ENCODE measurements around the gene ASPG. TPM values are rescaled to one million over a fixed set of nuclear protein-coding genes. Genes with fewer than 3 reads are reported as not detected.

The ASPG gene
- total and polyA plus RNA-seq, 9 donors, result 0.37 to 2.5 (median 1.3) TPM

DNA sequence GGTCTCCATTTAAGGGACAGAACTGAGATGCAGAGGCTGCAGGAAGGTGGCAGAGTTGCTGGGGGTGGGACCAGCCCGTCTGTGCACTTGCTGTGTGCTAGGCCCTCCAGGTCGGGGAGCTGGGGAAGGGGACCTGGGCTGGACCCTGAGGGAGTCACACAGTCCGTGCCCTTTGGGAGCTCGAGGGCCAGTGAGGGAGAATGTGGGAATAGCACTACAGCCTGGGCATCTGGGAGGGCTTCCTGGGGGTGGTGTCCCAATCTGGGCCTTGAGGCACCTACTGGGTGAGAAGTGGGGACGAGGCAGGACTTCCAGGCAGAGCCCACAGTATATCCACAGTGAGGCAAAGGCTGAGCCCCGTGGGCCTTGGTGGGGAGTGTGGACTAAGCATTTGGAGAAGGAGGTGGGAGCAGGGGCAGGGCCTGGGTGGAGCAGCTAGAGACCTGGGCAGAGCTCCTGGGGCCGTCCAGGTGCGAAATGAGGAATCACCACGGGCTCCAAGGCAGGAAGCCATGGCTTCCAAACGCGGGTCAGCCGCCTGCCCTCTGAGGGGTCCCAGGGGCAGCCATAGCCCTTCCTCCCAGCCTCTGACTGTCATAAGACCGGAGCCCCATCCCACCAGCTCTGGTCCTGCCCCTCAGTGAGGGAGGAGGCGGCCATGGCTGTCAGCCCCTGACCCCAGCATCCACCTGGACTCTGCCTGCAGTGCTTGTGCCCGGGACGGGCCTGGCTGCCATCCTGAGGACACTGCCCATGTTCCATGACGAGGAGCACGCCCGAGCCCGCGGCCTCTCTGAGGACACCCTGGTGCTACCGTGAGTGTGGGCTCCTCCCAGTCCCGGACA lies 6.6 kb downstream of the ASPG start:
- Histone ChIP-seq H3K4me1 (ENCODE audit: control insufficient read depth, insufficient read depth, low read length) (peaks cover 31% of the 10 kb centered on the region), H3K9me3 (replicated peaks; ENCODE audit: control insufficient read depth, low read depth, low read length) (peaks cover 3% of the 10 kb centered on the region), H3K36me3 (ENCODE audit: control insufficient read depth, insufficient read depth, low read length) (no peaks in the 10 kb centered on the region), H3K27me3 (ENCODE audit: control insufficient read depth, insufficient read depth, low read length) (peaks cover 27% of the 10 kb centered on the region), H3K27ac (ENCODE audit: low read length) (no peak overlapping the region), H3K4me3 (ENCODE audit: low read length) (no peak overlapping the region)
- 76% methylated on average over 21 of the region's 23 CpGs for WGBS (ENCODE audit: insufficient coverage)
- no peak for DNase-seq

DNA sequence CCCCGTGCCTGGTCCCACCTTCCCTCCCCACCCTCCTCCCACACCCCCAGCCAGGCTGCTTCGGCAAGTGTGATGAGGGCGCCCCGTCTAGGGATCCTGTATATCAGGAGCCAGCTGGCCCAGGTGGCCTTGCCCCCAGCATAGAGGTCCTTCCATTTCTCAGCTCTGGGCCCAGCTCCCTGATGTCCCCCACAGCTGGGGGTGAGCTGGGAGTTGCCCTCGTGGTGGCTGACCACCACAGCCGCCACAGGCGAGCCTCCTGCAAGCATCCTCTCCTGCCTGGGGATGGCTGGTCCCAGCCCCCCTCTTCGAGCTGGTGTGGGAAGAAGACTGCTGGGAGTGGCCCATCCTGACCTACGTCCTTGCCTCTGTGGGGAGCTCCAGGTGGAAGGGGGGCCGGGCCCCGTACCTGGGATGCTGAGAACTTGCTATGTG lies 7.4 kb downstream of the ASPG start:
- Histone ChIP-seq H3K36me3 (ENCODE audit: control insufficient read depth, insufficient read depth, low read length) (no peaks in the 10 kb centered on the region), H3K27me3 (ENCODE audit: control insufficient read depth, insufficient read depth, low read length) (peaks cover 21% of the 10 kb centered on the region), H3K27ac (ENCODE audit: low read length) (no peak overlapping the region), H3K9me3 (replicated peaks; ENCODE audit: control insufficient read depth, low read depth, low read length) (peaks cover 3% of the 10 kb centered on the region), H3K4me1 (ENCODE audit: control insufficient read depth, insufficient read depth, low read length) (peaks cover 28% of the 10 kb centered on the region), H3K4me3 (ENCODE audit: low read length) (no peak overlapping the region)
- 57% methylated on average over 8 of the region's 11 CpGs for WGBS (ENCODE audit: insufficient coverage)
- no peak for DNase-seq

DNA sequence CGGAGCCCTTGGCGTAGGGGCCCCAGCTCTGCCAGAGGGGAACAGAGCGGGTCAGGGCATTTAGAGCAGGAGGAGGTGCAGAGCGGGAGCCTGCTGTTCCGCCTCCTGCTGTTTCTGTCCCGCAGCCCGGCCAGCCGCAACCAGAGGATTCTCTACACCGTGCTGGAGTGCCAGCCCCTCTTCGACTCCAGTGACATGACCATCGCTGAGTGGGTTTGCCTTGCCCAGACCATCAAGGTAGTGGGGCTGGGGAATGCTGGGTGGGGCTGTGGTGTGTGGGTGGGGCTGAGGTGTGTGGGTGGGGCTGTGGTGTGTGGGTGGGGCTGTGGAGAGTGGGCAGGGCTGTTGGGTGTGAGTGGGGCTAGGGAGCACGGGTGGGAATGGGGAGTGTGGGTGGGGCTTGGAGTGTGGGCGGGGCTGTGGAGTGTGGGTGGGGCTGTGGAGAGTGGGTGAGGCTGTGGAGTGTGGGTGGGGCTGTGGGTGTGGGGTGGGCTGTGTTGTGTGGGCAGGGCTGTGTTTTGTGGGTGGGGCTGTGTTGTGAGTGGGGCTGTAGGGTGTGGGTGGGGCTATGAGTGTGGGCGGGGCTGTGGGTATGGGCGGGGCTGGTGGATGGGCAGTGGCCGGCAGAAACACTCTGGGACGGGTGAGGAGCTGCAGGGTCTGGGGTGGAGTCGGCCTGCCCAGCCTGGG lies 8.0 kb downstream of the ASPG start:
- H3K27ac ChIP-seq (ENCODE audit: low read length), result no peak overlapping the region
- peaks cover 3% of the 10 kb centered on the region for H3K9me3 ChIP-seq (replicated peaks; ENCODE audit: control insufficient read depth, low read depth, low read length)
- H3K36me3 ChIP-seq (ENCODE audit: control insufficient read depth, insufficient read depth, low read length), result no peaks in the 10 kb centered on the region
- peaks cover 17% of the 10 kb centered on the region for H3K27me3 ChIP-seq (ENCODE audit: control insufficient read depth, insufficient read depth, low read length)
- WGBS (ENCODE audit: insufficient coverage), result 53% methylated on average over 15 of the region's 18 CpGs
- no peak for DNase-seq
- no peak overlapping the region for H3K4me3 ChIP-seq (ENCODE audit: low read length)
- peaks cover 24% of the 10 kb centered on the region for H3K4me1 ChIP-seq (ENCODE audit: control insufficient read depth, insufficient read depth, low read length)

DNA sequence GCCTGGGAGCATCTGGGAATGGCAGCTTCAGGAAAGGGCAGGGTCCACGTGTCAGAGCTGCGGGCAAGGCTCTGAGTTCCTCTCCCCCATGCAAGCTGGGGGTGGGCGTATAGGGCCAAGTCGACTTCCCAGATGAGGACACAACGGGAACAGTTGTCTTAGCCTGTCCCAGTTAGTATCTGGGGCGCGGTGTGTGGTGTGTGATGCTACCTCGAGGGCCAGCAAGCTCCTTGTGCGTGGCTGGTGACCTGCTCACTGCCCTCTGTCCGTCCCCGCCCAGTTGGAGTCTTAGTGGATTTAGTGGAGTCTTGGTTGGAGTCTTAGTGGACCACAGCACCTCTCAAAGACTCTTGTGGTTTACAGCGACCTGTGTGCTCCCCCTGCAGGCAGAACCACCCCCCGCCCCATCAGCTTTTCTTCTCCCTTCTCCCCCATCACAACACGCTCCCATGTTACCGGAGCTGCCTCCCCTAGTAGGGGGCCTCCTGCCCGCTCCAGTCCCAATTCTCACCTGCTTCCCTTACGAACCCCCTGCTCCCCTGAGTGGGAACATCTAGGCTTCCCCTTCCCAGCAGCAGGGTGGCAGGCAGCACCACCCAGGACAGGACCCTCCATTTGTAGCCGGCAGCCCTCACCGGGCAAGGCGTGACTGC lies 8.7 kb downstream of the ASPG start:
- H3K27me3 ChIP-seq (ENCODE audit: control insufficient read depth, insufficient read depth, low read length), result peaks cover 14% of the 10 kb centered on the region
- H3K4me3 ChIP-seq (ENCODE audit: low read length), result no peak overlapping the region
- peaks cover 30% of the 10 kb centered on the region for H3K4me1 ChIP-seq (ENCODE audit: control insufficient read depth, insufficient read depth, low read length)

DNA sequence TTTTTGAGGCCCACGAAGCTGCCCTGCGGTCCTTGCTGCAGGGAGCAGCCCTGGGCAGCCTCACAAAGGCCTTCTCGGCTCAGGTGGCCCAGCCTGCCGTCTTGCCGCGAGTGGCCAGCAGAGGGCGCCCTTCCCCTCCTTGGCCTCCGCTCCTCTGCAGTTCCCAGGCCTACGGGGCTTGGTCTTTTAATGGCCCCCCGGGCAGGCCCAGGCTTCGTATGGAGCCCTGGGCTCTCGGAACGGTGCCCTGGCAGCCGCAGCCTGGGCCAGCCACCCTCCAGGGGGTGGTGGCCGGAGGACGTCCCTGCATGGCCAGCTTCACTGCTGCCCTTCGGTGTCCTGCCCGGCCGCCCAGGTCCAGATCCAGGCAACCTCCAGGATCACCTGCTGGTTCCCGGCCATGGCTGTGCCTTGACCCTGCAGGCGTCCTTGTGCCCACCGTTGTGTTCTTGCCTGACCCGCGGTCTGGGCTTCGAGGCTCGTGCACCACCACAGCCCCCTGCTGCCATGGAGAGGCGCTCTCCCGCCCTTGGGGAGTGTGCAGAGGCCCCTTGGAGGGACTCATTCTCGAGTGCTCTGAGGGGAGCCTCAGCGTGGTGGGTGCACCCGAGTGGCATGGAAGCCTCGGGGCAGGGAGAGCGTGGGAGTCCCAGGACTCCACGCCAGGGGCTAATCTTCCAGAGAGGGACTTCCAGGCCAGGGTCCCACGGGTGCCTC lies 9.4 kb downstream of the ASPG start:
- WGBS (ENCODE audit: insufficient coverage), result 49% methylated on average over 32 of the region's 35 CpGs
- DNase-seq, result peak; percentile 31

More for the DNA sequence above, 8.7 kb downstream of the ASPG start:
- Histone ChIP-seq H3K9me3 (replicated peaks; ENCODE audit: control insufficient read depth, low read depth, low read length) (peaks cover 3% of the 10 kb centered on the region), H3K36me3 (ENCODE audit: control insufficient read depth, insufficient read depth, low read length) (no peaks in the 10 kb centered on the region), H3K27ac (ENCODE audit: low read length) (no peak overlapping the region)
- DNase-seq, result no peak
- WGBS (ENCODE audit: insufficient coverage), result 50% methylated on average over 16 of the region's 20 CpGs

DNA sequence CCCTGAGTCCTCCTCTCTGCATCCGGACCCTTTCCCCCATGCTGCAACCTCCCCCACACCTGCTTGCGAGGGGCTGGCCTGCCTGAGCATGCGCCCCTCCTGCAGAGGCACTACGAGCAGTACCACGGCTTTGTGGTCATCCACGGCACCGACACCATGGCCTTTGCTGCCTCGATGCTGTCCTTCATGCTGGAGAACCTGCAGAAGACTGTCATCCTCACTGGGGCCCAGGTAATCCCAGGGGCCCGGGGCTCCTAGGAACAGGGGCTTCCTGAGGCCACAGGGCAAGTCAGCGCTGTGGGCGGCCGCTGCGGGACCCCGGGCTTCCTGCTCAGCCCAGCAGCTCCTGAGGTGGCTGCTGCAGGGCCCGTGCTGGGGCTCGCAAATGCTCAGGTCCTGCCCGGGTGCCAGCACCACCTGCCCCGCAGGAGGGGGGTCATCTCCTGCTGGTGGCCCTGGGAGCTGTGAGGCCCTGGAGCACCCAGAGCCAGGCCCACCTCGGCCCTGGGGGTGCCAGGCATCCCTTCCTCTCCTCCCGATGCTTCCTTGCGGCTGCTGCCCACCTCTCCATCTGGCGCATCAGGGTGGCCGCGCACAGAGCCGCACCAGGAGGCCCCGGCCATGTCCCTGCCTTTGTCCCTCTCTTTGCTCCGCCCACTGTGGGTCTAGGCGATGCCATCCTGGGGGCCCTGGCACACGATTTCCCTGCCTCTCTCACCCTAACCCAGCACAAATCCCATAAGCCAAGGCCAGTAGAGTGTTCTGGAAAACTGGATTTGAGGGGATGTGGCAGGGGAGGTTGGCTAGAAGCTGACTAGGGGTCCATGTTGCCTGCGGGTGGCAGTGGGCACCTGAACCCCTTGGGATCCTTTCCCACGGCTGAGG lies 10.2 kb downstream of the ASPG start:
- no peak overlapping the region for H3K27ac ChIP-seq (ENCODE audit: low read length)
- no peak overlapping the region for H3K4me3 ChIP-seq (ENCODE audit: low read length)
- H3K27me3 ChIP-seq (ENCODE audit: control insufficient read depth, insufficient read depth, low read length), result peaks cover 11% of the 10 kb centered on the region
- H3K36me3 ChIP-seq (ENCODE audit: control insufficient read depth, insufficient read depth, low read length), result no peaks in the 10 kb centered on the region
- no peaks in the 10 kb centered on the region for H3K9me3 ChIP-seq (replicated peaks; ENCODE audit: control insufficient read depth, low read depth, low read length)
- peaks cover 45% of the 10 kb centered on the region for H3K4me1 ChIP-seq (ENCODE audit: control insufficient read depth, insufficient read depth, low read length)
- no peak for DNase-seq
- 80% methylated on average over 29 of the region's 31 CpGs for WGBS (ENCODE audit: insufficient coverage)

More for the DNA sequence above, 9.4 kb downstream of the ASPG start:
- peaks cover 14% of the 10 kb centered on the region for H3K27me3 ChIP-seq (ENCODE audit: control insufficient read depth, insufficient read depth, low read length)
- H3K9me3 ChIP-seq (replicated peaks; ENCODE audit: control insufficient read depth, low read depth, low read length), result peaks cover 3% of the 10 kb centered on the region
- H3K36me3 ChIP-seq (ENCODE audit: control insufficient read depth, insufficient read depth, low read length), result no peaks in the 10 kb centered on the region
- H3K4me3 ChIP-seq (ENCODE audit: low read length), result no peak overlapping the region
- no peak overlapping the region for H3K27ac ChIP-seq (ENCODE audit: low read length)
- peaks cover 37% of the 10 kb centered on the region for H3K4me1 ChIP-seq (ENCODE audit: control insufficient read depth, insufficient read depth, low read length)

DNA sequence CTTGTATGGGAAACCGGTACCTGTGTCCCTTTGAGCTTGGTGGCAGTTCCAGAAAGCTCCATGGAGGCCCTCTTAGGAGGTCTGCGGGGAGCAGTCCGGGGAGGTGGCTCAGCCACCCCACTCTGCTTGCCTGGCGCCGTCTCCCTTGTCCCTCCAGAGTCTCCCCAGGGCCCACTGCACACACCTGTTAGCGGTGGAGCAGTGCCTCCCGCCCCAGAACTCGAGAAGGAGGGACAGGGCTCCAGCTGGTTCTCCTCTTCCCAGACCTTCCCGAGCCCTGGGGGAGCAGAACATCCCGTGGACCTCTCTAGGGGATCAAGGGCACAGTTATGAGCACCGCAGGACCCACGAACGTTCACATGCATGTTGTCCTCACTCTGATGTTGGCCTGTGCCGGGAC lies 10.8 kb downstream of the ASPG start:
- no peak overlapping the region for H3K27ac ChIP-seq (ENCODE audit: low read length)
- H3K4me1 ChIP-seq (ENCODE audit: control insufficient read depth, insufficient read depth, low read length), result peaks cover 49% of the 10 kb centered on the region
- 86% methylated on average over 10 of the region's 14 CpGs for WGBS (ENCODE audit: insufficient coverage)
- H3K4me3 ChIP-seq (ENCODE audit: low read length), result no peak overlapping the region
- H3K9me3 ChIP-seq (replicated peaks; ENCODE audit: control insufficient read depth, low read depth, low read length), result no peaks in the 10 kb centered on the region
- no peaks in the 10 kb centered on the region for H3K36me3 ChIP-seq (ENCODE audit: control insufficient read depth, insufficient read depth, low read length)
- peaks cover 9% of the 10 kb centered on the region for H3K27me3 ChIP-seq (ENCODE audit: control insufficient read depth, insufficient read depth, low read length)
- no peak for DNase-seq

DNA sequence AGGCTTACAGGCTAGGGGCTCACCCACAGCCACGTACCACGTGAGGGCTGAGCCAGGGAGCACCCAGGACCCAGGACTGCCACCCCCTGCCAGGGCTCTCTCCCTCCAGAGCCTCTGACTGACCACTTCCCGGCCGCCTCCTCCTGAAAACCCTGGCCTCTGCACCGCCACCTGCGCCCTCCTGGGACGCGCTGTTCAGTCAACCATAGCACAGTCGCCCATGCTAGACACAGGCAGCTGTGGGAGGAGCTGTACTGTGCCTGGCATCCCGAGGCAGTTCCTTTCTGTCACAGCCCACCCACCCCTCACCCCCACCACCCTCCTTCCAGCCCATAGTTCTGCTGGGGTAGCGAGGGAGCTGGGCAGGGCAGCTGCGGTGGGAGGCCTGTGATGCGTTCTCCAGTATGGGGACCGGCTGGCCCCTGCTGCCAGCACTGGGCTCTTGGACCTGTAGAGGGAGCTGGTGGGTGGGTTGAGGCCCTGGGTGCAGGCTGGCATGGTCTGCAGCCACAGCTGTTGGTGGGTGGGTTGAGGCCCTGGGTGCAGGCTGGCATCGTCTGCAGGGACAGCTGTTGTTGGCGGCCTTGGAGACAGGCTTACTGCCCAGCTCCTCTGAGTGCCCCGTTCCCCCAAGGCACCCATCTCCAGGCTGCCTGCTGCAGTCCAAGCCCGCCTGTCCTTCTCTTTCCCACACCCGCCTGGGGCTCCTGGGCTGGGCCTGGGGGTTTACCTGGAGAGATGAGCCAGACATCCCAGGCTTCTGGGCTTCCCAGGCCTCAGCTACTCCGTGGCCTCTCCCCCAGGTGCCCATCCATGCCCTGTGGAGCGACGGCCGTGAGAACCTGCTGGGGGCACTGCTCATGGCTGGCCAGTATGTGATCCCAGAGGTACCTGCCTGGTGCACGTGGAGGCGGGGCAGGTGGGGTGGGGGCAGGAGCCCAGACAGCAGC lies 11.5 kb downstream of the ASPG start:
- Histone ChIP-seq H3K27ac (ENCODE audit: low read length) (no peak overlapping the region), H3K9me3 (replicated peaks; ENCODE audit: control insufficient read depth, low read depth, low read length) (no peaks in the 10 kb centered on the region), H3K4me1 (ENCODE audit: control insufficient read depth, insufficient read depth, low read length) (peaks cover 52% of the 10 kb centered on the region), H3K36me3 (ENCODE audit: control insufficient read depth, insufficient read depth, low read length) (no peaks in the 10 kb centered on the region), H3K4me3 (ENCODE audit: low read length) (no peak overlapping the region), H3K27me3 (ENCODE audit: control insufficient read depth, insufficient read depth, low read length) (peaks cover 9% of the 10 kb centered on the region)
- DNase-seq, result peak; percentile 55
- WGBS (ENCODE audit: insufficient coverage), result 81% methylated on average over 9 of the region's 25 CpGs
